ENCODE data around the gene SETD2.
A peak's percentile ranks its signal among the peaks of the same experiment; 100 is the strongest.
"Not testable (repeated sequence)": the region's sequence is repeated elsewhere in the genome, so short reads cannot be mapped to it uniquely, and the experiment has no call there.

SETD2 gene

DNA sequence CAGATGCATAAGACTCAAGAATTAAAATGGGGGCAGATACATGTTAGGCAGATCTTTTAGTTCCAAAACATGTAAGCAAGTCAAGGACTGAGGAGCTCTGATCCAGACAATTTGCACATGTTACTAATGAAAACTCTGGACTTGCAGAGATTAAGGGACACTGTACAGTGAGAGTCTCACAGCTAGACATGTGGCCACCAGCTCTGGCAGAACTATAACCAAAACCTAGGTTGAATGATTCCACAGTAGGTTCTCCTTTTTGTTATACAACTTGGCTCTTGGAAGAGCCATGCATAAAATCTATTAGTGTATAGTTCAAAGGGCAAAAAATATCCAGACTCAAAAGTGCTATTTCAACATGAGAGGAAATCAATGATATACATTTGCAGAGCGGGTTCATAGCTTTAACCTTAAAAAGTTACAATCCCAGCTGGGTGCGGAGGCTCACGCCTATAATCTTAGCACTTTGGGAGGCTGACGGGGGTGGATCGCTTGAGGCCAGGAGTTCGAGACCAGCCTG lies 61.8 kb downstream of the SETD2 start:
- DNase-seq, result no peak

DNA sequence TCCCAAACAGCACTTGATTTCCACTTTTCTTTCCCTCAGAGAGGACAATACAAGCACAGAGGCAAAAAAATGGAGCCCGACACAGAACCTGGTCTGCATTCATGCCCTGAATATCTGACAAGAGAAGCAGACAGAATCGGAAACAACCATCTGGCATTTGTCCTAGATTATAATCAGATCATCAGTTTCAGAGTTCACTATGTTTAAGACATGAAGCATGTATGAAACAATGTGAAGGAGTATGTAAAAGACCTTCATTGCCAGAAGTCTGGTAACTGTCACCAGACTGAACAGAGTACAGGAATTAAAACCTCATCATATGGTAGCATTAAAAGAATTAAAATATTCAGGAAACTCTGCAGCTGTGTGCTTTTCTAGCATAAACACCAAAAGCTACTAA lies 65.0 kb downstream of the SETD2 start:
- peak; percentile 64 for DNase-seq

DNA sequence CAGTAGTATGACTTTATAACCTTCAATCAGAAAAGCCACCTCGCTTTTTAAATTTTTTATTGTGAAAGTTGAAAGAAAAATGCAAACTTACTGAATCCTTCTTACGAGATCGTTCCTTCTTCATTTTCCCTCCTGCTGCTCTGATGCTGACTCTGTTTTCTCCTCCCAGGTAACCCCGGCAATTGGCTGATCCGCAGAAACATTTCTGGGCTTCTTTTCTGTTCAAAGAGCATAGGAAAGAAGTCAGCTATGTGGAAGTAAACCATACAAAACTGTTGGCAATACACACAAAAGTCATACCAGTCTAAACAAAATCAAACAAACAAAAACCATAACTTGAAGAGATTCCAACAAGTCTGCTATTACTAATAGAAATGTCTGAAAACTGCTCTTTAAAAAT lies 66.0 kb downstream of the SETD2 start:
- DNase-seq, result no peak

DNA sequence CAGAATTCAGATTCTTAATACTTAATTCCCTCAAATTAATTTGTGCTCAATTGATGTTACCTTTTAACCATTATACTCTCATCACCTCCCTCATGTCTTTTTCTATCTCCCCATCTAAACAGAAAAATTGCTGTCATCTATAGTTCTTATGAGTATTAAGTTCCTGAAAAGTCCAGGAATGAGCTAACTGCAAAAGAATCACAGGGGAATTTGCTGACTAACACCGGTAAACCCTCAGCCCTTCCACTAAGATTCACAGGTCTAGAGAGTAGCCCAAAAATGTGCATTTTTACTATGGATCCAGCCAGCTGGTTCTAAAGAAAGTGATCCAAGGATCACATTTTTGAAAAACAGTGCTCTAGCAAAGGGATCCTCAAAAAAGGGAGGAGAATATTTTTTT lies 67.0 kb downstream of the SETD2 start:
- DNase-seq, result peak; percentile 77

DNA sequence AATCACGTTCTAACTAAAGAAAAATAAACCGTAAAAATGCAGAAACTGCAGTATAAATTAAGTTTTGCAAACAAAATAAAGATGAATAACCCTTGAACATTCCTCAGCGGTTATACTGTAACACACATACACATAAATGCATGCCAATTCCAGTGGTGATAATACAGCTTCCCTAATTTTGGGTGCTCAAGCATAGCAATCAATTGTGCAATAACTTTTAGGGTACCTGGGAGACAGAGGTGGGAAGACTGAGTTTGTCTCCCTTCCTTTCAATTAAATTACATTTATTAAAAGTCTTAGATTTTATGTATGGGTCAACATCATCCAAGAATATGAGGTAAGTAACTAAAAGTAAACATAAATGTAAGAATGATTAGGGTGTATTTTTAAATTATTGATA lies 71.8 kb downstream of the SETD2 start:
- DNase-seq, result no peak

DNA sequence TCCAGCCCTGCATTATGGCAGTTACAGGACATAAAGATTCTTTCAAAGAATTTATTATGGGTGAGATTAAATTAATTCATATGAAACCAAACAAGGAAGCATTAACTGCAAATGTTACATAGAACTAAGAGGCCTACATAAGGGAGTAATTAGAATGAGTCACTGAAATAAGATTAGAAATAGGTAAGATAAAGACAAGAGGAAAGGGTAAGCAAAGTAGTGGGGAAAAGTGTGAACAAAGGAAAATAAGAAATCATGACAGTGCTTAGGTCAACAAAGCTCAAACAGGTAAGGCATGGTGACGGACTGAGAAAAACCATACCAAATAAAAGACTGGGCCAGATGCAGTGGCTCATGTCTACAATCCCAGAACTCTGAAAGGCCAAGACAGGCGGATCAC lies 74.3 kb downstream of the SETD2 start:
- DNase-seq, result no peak

DNA sequence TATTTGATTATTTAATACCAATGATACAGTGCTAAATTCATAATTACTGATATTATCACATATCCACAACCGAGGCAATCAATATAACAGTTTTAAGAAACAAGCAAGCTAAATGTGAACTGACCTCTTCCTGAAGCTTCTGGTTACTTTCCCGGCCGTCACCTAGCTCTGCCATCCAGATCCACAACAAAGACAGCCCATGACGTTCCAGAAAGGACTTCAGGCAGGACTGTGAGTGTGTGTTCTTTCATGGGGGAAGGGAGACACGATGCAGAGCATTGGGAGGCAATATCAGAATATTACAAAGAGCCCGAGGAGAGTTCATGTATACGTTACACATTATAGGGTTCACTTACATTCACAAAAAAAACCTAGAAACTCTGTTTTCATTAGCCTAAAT lies 77.8 kb downstream of the SETD2 start:
- DNase-seq, result no peak

DNA sequence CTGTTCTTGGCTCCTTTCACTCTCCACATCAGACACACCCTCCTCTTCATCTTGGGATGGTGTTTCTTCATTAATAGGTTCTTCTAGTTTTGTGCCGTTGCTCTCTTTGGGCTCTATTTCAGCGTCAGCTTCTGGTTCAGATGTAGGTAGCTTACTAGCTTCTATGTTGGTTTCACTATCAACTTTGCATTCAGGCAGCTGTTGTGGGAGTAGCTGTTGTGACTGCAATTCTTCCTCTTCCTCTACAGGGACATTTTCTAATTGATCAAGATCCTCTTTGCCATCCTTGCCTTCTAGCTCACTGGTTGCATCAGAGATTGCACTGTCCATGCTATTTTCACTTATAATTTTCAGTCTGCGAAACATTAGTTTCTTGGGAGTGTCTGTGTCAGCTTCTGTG lies 80.1 kb downstream of the SETD2 start:
- DNase-seq, result no peak

DNA sequence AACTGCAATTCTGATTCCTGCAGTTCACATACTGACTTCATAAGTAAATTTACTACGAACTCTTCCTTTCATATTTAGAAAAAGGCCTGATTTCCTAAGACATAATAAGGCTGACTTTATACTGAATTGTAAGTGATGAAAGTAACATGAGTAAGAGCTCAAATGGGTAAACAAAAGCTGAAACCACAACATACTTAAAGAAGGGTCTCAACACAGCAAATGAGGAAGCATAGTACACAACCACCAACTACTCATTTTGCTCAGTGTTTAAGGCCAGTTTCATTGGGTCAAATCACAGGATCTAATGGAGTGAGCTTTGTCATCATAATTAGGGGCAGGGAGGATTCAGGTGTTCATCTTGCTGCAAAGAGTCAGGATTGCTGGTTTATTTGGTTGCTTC lies 81.4 kb downstream of the SETD2 start:
- peak; percentile 14 for DNase-seq

DNA sequence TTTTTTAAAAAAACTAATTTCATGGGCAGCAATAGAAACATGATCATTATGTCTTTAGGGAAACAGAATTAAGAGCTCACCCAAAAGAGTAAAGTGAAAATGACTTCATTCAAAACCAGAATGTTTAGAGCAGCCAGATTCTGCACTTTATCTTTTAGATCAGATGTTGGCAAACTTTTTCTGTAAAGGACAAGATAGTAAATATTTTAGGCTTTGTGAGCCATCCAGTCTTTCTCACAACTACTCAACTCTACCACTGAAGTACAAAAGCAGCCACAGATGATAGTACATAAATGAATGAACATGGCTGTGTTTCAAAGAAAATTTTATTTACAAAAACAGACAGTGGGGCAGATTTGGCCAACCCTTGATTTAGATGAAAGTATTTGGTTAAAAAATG lies 84.5 kb downstream of the SETD2 start:
- DNase-seq, result no peak

DNA sequence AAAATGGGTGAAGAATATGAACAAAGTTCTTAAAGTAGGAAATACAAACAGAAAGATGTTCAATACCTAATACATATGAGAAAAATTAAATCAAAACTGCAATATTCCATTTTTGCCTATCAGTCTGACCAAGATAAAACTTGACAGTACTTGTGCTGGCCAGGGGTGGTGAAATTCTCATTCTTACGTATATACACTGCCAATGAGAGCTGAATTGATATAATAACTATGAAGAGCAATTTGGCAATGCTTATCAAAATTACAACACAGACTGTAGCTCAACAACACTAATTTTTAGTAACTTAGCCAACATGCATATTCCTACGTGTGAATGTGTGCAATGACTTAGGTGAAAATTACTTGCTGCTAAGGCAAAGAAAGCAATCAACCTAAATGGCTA lies 90.2 kb downstream of the SETD2 start:
- no peak for DNase-seq

DNA sequence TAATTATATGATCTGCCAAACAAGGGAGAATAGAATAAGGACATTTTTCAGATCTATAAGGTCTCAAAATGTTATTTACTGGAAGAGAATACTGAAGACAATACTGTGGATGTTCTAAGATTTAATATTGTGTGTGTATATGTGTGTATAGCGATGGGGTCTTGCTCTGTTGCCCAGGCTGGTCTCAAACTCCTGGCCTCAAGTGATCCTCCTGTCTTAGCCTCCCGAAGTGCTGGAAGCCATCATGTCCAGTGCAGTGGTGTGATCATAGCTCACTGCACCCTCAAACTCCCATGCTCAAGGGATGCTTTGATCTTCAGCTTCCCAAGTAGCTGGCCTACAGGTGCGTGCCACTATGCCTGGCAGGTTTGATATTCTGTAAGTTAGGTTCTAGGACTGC lies 93.1 kb downstream of the SETD2 start:
- no peak for DNase-seq

DNA sequence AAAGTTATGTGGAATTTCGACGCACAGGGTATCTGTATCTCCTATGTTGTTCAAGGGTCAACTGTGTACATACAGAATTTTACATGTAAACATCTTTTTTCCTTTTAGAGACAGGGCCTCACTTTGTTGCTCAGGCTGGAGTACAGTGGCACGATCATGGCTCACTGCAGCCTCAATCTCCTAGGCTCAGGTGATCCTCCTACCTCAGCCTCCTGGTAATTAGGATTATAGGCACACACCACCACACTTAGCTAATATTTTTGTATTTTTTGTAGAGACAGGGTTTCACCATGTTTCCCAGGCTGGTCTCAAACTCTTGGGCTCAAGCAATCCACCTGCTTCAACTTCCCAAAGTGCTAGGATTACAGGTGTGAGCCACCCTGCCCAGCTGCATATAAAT lies 97.7 kb downstream of the SETD2 start:
- not testable (repeated sequence) for DNase-seq

DNA sequence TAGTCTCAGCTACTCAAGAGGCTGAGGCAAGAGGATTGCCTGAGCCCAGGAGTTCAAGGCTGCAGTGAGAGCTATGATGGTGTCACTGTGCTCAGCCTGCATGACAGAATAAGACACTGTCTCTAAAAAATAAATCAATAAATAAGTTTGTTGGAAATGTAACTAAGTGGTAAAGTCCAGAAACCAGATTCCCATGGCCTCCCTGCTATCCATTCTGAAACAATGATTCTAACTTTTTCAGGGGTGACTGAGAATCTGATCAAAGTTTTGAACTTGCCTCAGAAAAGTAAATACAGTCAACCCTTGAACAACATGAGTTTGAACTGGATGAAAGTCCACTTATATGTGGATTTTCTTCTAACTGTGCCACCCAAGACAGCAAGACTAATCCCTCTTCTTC lies 98.2 kb downstream of the SETD2 start:
- no peak for DNase-seq

DNA sequence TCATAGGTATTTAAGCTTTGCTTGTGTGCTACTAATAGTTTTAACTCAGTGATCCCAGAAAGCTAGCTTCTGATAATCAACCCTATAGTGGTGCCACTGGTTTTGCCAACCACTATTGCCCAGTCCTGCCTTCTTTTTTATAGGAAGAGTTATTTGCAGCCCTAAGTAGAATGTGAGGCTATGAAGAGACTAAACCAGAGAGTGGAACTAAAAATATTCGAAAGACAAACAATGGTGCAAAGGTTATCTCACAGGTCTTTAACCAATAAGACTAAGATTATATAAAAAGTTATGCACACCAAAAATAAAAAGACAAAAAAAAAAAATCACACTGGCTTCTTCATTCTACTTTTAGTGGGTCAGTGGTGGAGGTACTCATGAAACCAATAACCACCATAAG lies 98.9 kb downstream of the SETD2 start:
- no peak for DNase-seq

DNA sequence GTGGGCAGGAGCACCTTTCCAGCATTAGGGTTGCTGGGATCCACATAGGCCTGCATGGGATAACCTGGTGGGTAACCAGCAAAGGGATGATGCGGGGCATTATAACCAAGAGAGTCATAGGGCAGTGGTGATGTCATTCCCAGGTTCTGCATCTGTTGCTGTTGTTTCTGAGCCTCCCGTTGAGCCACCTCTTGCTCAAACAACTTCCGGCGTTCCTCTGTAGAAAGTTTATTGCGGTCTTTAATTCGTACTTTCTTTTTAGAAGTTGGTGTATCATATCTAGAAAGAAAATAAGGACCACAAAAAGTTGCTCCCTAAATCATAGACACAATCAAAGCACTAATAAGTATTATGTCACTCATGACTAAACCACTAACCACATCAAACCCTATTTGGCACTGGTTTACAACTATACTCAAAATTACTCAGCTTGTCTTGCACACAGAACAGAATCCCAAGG lies 106.7 kb downstream of the SETD2 start:
- peak; percentile 44 for DNase-seq

DNA sequence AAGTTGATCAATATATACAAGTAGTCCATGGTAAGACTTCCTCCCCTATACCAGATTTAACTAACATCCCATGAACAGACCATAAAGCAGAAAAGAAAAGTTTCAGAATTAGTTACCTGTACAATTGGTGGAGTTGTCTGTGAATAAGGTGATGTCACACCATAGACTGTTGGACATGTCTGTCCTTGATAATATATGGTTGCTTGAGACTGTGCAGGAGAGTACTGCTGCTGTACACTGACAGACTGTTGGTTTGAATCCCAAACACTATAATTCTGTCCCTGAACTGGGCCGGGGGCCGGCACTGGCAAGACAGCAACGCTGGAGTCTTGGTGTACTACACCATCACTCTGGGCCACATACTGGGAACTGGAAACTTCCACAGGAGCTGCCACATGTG lies 107.2 kb downstream of the SETD2 start:
- DNase-seq, result no peak

DNA sequence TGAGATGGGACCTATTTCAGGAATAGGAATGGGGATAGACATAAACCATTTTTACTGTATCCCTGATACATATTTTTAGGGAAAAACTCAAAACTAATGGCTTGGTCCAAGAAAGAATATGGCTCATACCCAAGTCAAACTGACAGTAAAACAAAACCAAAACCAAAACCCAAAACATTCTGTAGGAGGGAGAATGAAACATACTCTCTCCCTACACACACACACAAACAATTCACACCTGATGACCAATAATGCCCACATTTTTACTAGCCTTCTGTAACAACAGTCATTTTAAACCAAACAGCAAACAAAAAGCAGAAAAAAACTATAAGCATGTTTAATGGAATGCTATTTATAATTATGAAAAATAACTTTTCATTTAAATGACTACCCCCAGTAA lies 109.5 kb downstream of the SETD2 start:
- DNase-seq, result no peak

DNA sequence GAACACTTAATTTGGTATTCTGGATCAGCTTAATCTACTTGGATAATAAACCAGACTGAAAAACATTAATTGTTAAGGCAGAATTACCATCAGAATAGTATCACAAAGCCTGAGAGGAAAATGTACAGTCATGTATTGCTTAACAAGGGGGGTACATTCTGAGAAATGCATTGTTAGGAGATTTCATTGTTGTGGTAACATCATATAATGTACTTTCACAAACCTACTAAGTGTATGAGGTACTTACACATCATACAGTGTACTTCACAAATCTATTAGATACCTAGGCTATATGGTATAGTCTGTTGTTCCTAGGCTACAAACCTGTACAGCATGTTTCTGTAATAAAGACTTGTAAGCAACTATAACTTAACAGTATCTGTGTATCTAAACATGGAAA lies 116.2 kb downstream of the SETD2 start:
- no peak for DNase-seq

DNA sequence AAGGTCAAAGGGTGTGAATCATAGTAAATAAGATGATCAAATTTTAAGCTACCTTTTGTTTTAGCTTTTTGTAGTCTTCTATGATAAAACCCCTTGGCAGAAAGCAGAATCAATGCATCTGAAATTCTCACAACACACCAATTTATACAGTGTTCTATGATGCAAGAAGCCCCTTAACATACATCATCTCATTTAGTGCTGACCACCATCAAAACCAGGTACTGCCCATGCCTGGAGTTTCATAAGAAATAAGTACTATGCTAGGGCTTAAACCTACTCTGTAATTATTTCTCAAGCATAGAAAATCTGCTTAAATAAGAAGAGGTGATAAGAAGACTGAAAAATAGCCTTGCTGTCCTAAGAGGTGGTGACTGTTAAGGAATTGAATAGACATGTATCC lies 116.8 kb downstream of the SETD2 start:
- no peak for DNase-seq

DNA sequence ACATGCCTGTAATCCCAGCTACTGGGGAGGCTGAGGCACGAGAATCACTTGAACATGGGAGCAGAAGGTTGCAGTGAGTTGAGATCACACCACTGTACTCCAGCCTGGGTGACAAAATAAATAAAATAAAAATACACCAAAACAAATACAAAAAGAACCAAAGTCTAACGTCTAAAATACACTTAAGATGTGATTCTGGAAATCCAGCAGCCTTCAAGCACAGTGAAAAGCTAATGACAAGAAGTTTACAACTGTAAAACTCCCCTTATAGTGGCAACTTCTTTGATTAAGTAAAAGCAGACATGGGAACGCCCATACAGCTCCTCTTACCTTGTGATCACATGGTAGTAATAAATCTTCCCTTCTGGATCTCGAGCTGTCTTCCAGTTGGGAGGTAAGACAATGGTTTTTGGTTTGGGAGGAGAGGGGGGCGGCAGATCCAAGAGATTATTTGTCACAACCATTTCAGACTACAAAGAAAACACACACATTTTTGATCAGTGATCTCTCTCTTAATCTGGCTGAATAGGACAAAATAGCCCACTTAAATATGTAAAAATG lies 121.6 kb downstream of the SETD2 start:
- DNase-seq, result no peak

DNA sequence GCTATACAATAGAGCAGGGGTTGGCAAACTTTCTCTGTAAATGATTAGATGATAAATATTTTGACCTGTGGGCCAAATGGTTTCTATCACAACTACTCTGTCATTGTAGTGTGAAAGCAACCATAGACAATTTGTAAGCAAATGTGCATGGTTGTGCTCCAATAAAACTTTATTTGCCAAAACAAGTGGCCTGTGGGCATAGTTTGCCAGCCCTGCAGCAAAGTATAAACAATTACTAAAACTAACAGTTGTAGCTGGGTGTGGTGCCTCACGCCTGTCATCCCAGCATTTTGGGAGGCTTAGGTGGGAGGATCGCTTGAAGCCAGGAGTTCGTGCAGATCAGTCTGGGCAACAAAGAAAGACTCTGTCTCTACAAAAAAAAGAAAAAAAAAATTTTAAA lies 122.8 kb downstream of the SETD2 start:
- DNase-seq, result no peak

DNA sequence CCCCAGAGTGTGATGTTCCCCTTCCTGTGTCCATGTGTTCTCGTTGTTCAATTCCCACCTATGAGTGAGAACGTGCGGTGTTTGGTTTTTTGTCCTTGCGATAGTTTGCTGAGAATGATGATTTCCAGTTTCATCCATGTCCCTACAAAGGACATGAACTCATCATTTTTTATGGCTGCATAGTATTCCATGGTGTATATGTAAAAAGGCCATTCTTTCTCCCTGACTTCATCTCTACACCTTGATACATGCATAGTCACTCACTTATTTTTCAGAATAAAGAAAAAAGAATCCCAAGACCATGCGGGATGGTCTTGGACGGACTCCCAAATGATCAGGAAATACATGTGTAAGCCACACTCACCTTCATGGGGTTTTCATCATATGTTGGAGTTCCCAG lies 126.6 kb downstream of the SETD2 start:
- DNase-seq, result not testable (repeated sequence)

DNA sequence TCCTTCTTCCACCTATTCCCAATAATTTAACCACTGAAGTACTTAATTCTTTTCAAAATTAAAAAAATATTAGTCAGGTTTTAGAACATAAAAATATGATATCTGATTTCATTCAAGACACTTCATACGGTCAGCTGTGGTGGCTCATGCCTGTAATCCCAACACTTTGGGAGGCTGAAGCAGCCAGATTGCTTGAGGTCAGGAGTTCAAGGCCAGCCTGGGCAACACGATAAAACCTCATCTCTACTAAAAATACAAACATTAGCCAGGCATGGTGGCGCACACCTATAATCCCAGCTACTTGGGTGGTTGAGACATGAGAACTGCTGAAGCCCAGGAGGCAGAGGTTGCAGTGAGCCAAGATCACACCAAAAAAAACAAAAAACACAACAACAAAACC lies 127.8 kb downstream of the SETD2 start:
- DNase-seq, result no peak

DNA sequence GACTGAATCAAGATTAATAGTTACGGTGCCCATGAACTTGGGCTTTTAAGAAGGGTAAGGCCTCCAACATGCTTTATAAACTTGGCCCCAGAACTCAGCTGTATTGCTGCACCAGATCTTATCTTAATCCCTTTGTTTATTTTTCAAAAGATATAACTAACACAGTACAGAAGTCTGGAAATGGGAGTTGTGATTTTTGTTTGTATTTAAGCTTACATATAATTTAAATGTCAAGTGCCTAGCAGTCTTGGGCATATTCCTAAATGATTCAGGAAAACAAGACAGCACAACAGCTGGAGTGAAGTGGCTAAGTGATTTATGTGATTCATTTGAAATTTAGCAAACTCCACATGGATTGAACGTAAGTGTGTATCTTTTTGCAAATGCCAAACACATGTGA lies 128.3 kb downstream of the SETD2 start:
- DNase-seq, result no peak

Data from fibroblast of skin of abdomen (primary cell).